GM12878 (cell line): Measurements from ENCODE around the gene MAP3K4.

Experiments
- BRCA1 ChIP-seq: IDR thresholded peaks from 2 replicates; pipeline ENCODE4 v1.6.1; 2011; ENCODE audit warnings: low read depth, low read length, improper control_type of control experiment
- ELK1 ChIP-seq: IDR thresholded peaks from 2 replicates; pipeline ENCODE4 v1.6.1; 2012; ENCODE audit warnings: low read depth, low read length, improper control_type of control experiment
- POLR2A ChIP-seq: IDR thresholded peaks from 2 replicates; pipeline ENCODE4 v1.6.1; 2011; ENCODE audit warnings: low read depth, mild to moderate bottlenecking, low read length
- POLR2AphosphoS5 ChIP-seq: IDR thresholded peaks from 2 replicates; pipeline ENCODE4 v1.6.1; 2011; ENCODE audit warnings: mild to moderate bottlenecking, low read length, inconsistent platforms
- RAD21 ChIP-seq: IDR thresholded peaks from 2 replicates; pipeline ENCODE4 v1.6.1; 2011; ENCODE audit warnings: mild to moderate bottlenecking, low read depth, low read length, moderate library complexity; ENCODE audit not compliant: insufficient read depth
- SMC3 ChIP-seq: IDR thresholded peaks from 2 replicates; pipeline ENCODE4 v1.6.1; 2011; ENCODE audit warnings: low read length, improper control_type of control experiment, borderline replicate concordance
- SP1 ChIP-seq: IDR thresholded peaks from one replicate; pipeline ENCODE4 v1.6.1; 2011; ENCODE audit warnings: low read depth, low read length
- ZBED1 ChIP-seq: IDR thresholded peaks from 2 replicates; pipeline ENCODE4 v1.6.1; 2016; ENCODE audit warnings: borderline replicate concordance
- TF ChIP-seq, protein P1 (sequence below): fragments of 450-650 bp; formaldehyde crosslinking; IDR thresholded peaks from 2 replicates; pipeline ENCODE4 v1.5.0; 2022; ENCODE audit warnings: mild to moderate bottlenecking, missing genetic modification characterization

DNA sequence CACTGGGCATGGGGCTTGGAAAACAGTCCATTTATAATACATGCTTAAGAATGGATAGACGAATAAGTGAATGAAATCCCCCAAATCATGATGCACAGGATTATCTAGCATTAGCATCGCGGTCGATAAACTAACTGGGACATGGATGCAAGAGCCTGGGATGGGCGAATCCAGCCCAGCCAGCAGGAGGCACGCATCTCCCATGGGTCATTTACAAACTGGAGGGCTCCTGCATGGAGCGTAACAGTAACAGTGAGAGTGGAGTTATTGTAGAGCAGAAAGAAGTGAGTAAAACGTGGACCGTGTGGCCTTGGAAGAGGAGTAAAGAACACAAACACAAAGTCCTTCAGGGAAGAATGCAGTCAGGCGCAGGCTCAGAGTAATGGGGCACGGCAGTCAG, 145.8 kb downstream of the MAP3K4 start:
- no peak for TF ChIP-seq POLR2AphosphoS5
- TF ChIP-seq ELK1: no peak
- TF ChIP-seq, protein P1, sequence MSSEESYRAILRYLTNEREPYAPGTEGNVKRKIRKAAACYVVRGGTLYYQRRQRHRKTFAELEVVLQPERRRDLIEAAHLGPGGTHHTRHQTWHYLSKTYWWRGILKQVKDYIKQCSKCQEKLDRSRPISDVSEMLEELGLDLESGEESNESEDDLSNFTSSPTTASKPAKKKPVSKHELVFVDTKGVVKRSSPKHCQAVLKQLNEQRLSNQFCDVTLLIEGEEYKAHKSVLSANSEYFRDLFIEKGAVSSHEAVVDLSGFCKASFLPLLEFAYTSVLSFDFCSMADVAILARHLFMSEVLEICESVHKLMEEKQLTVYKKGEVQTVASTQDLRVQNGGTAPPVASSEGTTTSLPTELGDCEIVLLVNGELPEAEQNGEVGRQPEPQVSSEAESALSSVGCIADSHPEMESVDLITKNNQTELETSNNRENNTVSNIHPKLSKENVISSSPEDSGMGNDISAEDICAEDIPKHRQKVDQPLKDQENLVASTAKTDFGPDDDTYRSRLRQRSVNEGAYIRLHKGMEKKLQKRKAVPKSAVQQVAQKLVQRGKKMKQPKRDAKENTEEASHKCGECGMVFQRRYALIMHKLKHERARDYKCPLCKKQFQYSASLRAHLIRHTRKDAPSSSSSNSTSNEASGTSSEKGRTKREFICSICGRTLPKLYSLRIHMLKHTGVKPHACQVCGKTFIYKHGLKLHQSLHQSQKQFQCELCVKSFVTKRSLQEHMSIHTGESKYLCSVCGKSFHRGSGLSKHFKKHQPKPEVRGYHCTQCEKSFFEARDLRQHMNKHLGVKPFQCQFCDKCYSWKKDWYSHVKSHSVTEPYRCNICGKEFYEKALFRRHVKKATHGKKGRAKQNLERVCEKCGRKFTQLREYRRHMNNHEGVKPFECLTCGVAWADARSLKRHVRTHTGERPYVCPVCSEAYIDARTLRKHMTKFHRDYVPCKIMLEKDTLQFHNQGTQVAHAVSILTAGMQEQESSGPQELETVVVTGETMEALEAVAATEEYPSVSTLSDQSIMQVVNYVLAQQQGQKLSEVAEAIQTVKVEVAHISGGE (CRISPR knock-in tag): no peak
- no peak for TF ChIP-seq SP1
- no peak for TF ChIP-seq SMC3
- no peak for TF ChIP-seq BRCA1
- TF ChIP-seq ZBED1: no peak
- TF ChIP-seq RAD21: no peak
- TF ChIP-seq POLR2A: no peak
